Activated T-cell treated with anti-CD3 and anti-CD28 coated beads, Interleukin-2, amount 50 U/mL, for 4 hours (primary cell): ENCODE measurements around the gene CRHR2. TPM values are rescaled to one million over a fixed set of nuclear protein-coding genes. Genes with fewer than 3 reads are reported as not detected.

Source experiments
- ATAC-seq, 2 donors: fragments of 200-7000 bp; cut with Tn5 transposase; one replicate each; pipeline ENCODE4 v1.10.0; 2021
- DNase-seq: peaks from one replicate; pipeline ENCODE4 v3.0.0-alpha.2; 2020
- H3K27me3 Mint-ChIP-seq: one replicate; pipeline ENCODE4 v1.8.0; 2021; ENCODE audit warnings: low read depth, mixed read lengths
- H3K36me3 Mint-ChIP-seq: one replicate; pipeline ENCODE4 v1.8.0; 2022; ENCODE audit warnings: mixed read lengths; ENCODE audit not compliant: insufficient read depth
- H3K4me1 Mint-ChIP-seq: one replicate; pipeline ENCODE4 v1.8.0; 2021; ENCODE audit warnings: low read depth, mixed read lengths
- H3K4me3 Mint-ChIP-seq: one replicate; pipeline ENCODE4 v1.8.0; 2021; ENCODE audit warnings: mild to moderate bottlenecking, moderate library complexity, mixed read lengths
- H3K9me3 Mint-ChIP-seq: one replicate; pipeline ENCODE4 v1.8.0; 2021; ENCODE audit warnings: mixed read lengths
- total RNA-seq, 3 donors: library from RNA; stranded (reverse); gene quantifications; one replicate each; pipeline ENCODE4 v1.2.1, GENCODE V29; 2021

Gene CRHR2
- total RNA-seq, 3 donors from 2014 or later: not detected

GRCh38 chr7:30679664-30680063 is 2.6 kb downstream of the CRHR2 start:
- DNase-seq: no peak
- no peak for ATAC-seq
- H3K27me3 Mint-ChIP-seq: peaks cover 65% of the 10 kb centered on the region
- H3K36me3 Mint-ChIP-seq: no peaks in the 10 kb centered on the region
- no peaks in the 10 kb centered on the region for H3K9me3 Mint-ChIP-seq
- H3K4me1 Mint-ChIP-seq: peaks cover 11% of the 10 kb centered on the region
- H3K4me3 Mint-ChIP-seq: no peak overlapping the region

- Mint-ChIP-seq H3K4me3 (no peak overlapping the region), H3K4me1 (peaks cover 11% of the 10 kb centered on the region), H3K9me3 (no peaks in the 10 kb centered on the region), H3K27me3 (peaks cover 57% of the 10 kb centered on the region), H3K36me3 (no peaks in the 10 kb centered on the region)
- ATAC-seq: no peak
- DNase-seq: no peak
Observed at GRCh38 chr7:30678805-30679204, 3.5 kb downstream of the CRHR2 start.

DNA sequence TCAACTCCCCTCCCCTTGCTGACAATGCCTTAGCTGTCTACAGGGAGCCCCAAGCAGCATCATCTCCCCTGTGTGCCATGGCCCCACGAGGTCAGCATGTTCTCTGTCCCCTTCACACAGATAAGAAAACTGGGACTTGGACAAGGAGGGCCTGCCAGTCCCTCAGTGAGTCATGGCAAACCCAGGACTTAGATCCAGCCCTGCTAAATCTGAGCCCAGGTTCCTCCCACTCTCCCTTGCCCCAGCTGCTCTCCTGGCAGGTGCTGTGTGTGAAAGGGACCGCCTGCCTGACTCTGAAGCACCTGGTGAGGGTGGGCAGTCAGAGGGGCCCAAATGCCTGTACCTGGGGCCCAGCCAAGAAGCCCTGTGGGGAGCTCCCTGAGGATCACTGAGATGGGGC is 7.4 kb downstream of the CRHR2 start:
- H3K27me3 Mint-ChIP-seq: peaks cover 27% of the 10 kb centered on the region
- no peaks in the 10 kb centered on the region for H3K9me3 Mint-ChIP-seq
- H3K4me3 Mint-ChIP-seq: no peak overlapping the region
- no peaks in the 10 kb centered on the region for H3K36me3 Mint-ChIP-seq
- no peaks in the 10 kb centered on the region for H3K4me1 Mint-ChIP-seq
- no peak for DNase-seq
- no peak for ATAC-seq

- no peaks in the 10 kb centered on the region for H3K36me3 Mint-ChIP-seq
- H3K4me1 Mint-ChIP-seq: no peaks in the 10 kb centered on the region
- peaks cover 30% of the 10 kb centered on the region for H3K27me3 Mint-ChIP-seq
- DNase-seq (no peak), ATAC-seq (no peak)
- no peak overlapping the region for H3K4me3 Mint-ChIP-seq
- no peaks in the 10 kb centered on the region for H3K9me3 Mint-ChIP-seq
Observed at GRCh38 chr7:30674420-30674819, 7.8 kb downstream of the CRHR2 start.

DNA sequence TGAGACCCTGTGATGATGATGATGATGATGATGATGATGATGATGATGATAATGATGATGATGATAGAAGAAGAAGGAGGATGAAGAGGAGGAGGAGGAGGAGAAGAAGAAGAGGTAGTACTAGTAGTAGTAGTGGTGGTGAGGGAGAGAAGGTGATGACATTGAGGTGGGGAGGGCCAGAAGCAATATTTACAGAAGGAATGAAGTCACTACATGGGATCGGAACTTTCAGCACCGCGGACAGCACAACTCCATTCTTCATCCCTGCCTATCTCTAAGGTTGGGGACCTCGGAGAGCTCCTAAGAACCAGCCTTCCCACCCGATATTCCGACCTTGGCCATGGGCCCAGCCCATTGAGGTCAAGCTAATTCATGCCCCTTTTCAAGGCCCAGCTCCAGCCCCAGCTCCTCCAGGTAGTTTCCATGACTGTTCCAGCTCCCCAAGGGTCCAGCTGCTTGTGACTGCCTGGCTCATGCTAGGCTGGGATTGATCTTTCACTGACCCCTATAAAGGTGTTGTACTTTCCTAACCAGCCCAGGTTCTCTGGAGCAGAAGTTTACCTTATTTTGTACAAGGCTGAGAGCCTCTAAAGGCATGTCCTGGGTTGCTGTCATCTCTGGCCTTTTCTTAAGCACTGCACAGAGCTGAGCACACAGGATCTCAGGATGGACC is 10.3 kb downstream of the CRHR2 start:
- no peaks in the 10 kb centered on the region for H3K9me3 Mint-ChIP-seq
- H3K4me3 Mint-ChIP-seq: no peak overlapping the region
- ATAC-seq (no peak), DNase-seq (no peak)
- H3K36me3 Mint-ChIP-seq: no peaks in the 10 kb centered on the region
- no peaks in the 10 kb centered on the region for H3K4me1 Mint-ChIP-seq
- peaks cover 15% of the 10 kb centered on the region for H3K27me3 Mint-ChIP-seq

GRCh38 chr7:30668102-30668501 is 14.2 kb downstream of the CRHR2 start:
- Mint-ChIP-seq H3K36me3 (no peaks in the 10 kb centered on the region), H3K4me1 (no peaks in the 10 kb centered on the region), H3K4me3 (no peak overlapping the region), H3K9me3 (no peaks in the 10 kb centered on the region), H3K27me3 (peaks cover 9% of the 10 kb centered on the region)
- DNase-seq (no peak), ATAC-seq (no peak)

DNA sequence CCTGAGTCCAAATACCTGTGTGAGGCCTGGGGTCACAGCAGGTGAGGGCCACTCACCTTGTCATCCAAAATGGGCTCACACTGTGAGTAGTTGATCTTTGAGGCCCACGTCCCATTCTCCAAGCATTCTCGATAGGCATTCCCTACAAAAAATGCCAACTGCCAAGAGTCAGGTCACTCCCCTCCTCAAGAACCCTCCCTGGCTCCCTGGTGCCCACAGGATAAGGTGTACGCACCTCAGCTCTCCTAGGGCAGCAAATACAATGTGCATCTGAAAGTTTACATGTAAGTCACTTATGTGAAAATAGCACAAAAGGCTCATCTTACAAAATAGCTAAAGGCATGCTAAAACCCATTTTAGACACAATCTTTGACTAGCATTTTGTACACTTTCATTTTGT is 15.1 kb downstream of the CRHR2 start:
- no peak for DNase-seq
- Mint-ChIP-seq H3K36me3 (no peaks in the 10 kb centered on the region), H3K4me1 (no peaks in the 10 kb centered on the region), H3K27me3 (peaks cover 7% of the 10 kb centered on the region), H3K4me3 (no peak overlapping the region), H3K9me3 (no peaks in the 10 kb centered on the region)
- ATAC-seq: no peak

- Mint-ChIP-seq H3K27me3 (peaks cover 7% of the 10 kb centered on the region), H3K4me1 (no peaks in the 10 kb centered on the region), H3K4me3 (no peak overlapping the region), H3K36me3 (no peaks in the 10 kb centered on the region), H3K9me3 (no peaks in the 10 kb centered on the region)
- no peak for ATAC-seq
- no peak for DNase-seq
Observed at GRCh38 chr7:30665449-30665848, 16.8 kb downstream of the CRHR2 start.

GRCh38 chr7:30665043-30665442 is 17.2 kb downstream of the CRHR2 start:
- peaks cover 7% of the 10 kb centered on the region for H3K27me3 Mint-ChIP-seq
- no peak for ATAC-seq
- no peak for DNase-seq
- H3K4me3 Mint-ChIP-seq: no peak overlapping the region
- H3K36me3 Mint-ChIP-seq: no peaks in the 10 kb centered on the region
- H3K9me3 Mint-ChIP-seq: no peaks in the 10 kb centered on the region
- H3K4me1 Mint-ChIP-seq: no peaks in the 10 kb centered on the region

GRCh38 chr7:30664184-30664885 is 17.9 kb downstream of the CRHR2 start:
- Mint-ChIP-seq H3K27me3 (peaks cover under 1% of the 10 kb centered on the region), H3K9me3 (no peaks in the 10 kb centered on the region), H3K4me1 (no peaks in the 10 kb centered on the region), H3K36me3 (no peaks in the 10 kb centered on the region), H3K4me3 (no peak overlapping the region)
- ATAC-seq: no peak
- DNase-seq: no peak

DNA sequence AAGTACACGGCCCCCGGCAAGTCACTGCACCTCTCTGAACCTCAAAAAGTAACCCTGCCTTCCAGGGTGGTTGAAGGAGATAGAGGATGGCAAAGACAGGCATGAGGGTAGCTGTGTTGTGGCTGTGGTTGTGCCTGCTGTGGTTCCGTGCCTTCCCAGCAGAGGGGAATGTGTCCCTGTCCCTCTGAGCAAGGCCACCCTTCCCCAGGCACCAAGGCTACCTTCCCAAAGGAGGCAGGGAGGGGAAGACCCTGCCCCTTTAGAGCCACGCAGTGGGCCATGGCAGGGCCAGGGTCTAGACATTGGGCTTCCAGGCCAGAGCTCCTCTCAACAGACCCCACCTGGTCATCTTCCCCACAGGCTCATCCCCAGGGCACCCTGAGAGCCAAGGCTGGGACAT is 18.8 kb downstream of the CRHR2 start:
- DNase-seq: no peak
- no peaks in the 10 kb centered on the region for H3K4me1 Mint-ChIP-seq
- no peaks in the 10 kb centered on the region for H3K9me3 Mint-ChIP-seq
- H3K27me3 Mint-ChIP-seq: no peaks in the 10 kb centered on the region
- no peaks in the 10 kb centered on the region for H3K36me3 Mint-ChIP-seq
- no peak overlapping the region for H3K4me3 Mint-ChIP-seq
- no peak for ATAC-seq

GRCh38 chr7:30662431-30662939 is 19.8 kb downstream of the CRHR2 start:
- Mint-ChIP-seq H3K9me3 (no peaks in the 10 kb centered on the region), H3K27me3 (no peaks in the 10 kb centered on the region), H3K4me3 (no peak overlapping the region), H3K36me3 (no peaks in the 10 kb centered on the region), H3K4me1 (no peaks in the 10 kb centered on the region)
- ATAC-seq (no peak), DNase-seq (no peak)

GRCh38 chr7:30661926-30662325 is 20.3 kb downstream of the CRHR2 start:
- Mint-ChIP-seq H3K9me3 (no peaks in the 10 kb centered on the region), H3K27me3 (no peaks in the 10 kb centered on the region), H3K4me3 (no peak overlapping the region), H3K36me3 (no peaks in the 10 kb centered on the region), H3K4me1 (no peaks in the 10 kb centered on the region)
- ATAC-seq (no peak), DNase-seq (no peak)

GRCh38 chr7:30660331-30661255 is 21.7 kb downstream of the CRHR2 start:
- no peaks in the 10 kb centered on the region for H3K36me3 Mint-ChIP-seq
- no peak for DNase-seq
- no peaks in the 10 kb centered on the region for H3K4me1 Mint-ChIP-seq
- no peak overlapping the region for H3K4me3 Mint-ChIP-seq
- H3K9me3 Mint-ChIP-seq: no peaks in the 10 kb centered on the region
- ATAC-seq: no peak
- H3K27me3 Mint-ChIP-seq: no peaks in the 10 kb centered on the region
